ENCODE results near the gene G6PC3.
"Not testable (repeated sequence)": the region's sequence is repeated elsewhere in the genome, so short reads cannot be mapped to it uniquely, and the experiment has no call there.

The G6PC3 gene

GRCh38 chr17:44082256-44082927 lies 11.9 kb downstream of the G6PC3 start:
- no peak for DNase-seq (ENCODE audit: low read depth)

GRCh38 chr17:44083250-44083849 lies 12.8 kb downstream of the G6PC3 start:
- DNase-seq (ENCODE audit: low read depth) = no peak

GRCh38 chr17:44084131-44084538 lies 13.6 kb downstream of the G6PC3 start:
- DNase-seq (ENCODE audit: low read depth) = no peak

- no peak for DNase-seq (ENCODE audit: low read depth)
These were observed 14.4 kb downstream of the G6PC3 start for GRCh38 chr17:44084921-44085320.

GRCh38 chr17:44085908-44086307 lies 15.4 kb downstream of the G6PC3 start:
- DNase-seq (ENCODE audit: low read depth) = no peak

- DNase-seq (ENCODE audit: low read depth) = peak; percentile 58
These were observed 16.1 kb downstream of the G6PC3 start for GRCh38 chr17:44086364-44087311.

GRCh38 chr17:44087319-44087718 lies 16.8 kb downstream of the G6PC3 start:
- no peak for DNase-seq (ENCODE audit: low read depth)

GRCh38 chr17:44088254-44088653 lies 17.7 kb downstream of the G6PC3 start:
- no peak for DNase-seq (ENCODE audit: low read depth)

- DNase-seq (ENCODE audit: low read depth) = no peak
These were observed 20.9 kb downstream of the G6PC3 start for GRCh38 chr17:44091200-44091997.

GRCh38 chr17:44092051-44092450 lies 21.5 kb downstream of the G6PC3 start:
- DNase-seq (ENCODE audit: low read depth) = no peak

- DNase-seq (ENCODE audit: low read depth) = no peak
These were observed 22.8 kb downstream of the G6PC3 start for GRCh38 chr17:44093231-44093900.

- no peak for DNase-seq (ENCODE audit: low read depth)
These were observed 24.3 kb downstream of the G6PC3 start for GRCh38 chr17:44094701-44095387.

GRCh38 chr17:44095388-44095646 lies 24.8 kb downstream of the G6PC3 start:
- no peak for DNase-seq (ENCODE audit: low read depth)

GRCh38 chr17:44095647-44096496 lies 25.3 kb downstream of the G6PC3 start:
- no peak for DNase-seq (ENCODE audit: low read depth)

- no peak for DNase-seq (ENCODE audit: low read depth)
These were observed 26.8 kb downstream of the G6PC3 start for GRCh38 chr17:44097110-44097958.

GRCh38 chr17:44101858-44102257 lies 31.3 kb downstream of the G6PC3 start:
- not testable (repeated sequence) for DNase-seq (ENCODE audit: low read depth)

- no peak for DNase-seq (ENCODE audit: low read depth)
These were observed 32.5 kb downstream of the G6PC3 start for GRCh38 chr17:44102849-44103622.

GRCh38 chr17:44105483-44105882 lies 34.9 kb downstream of the G6PC3 start:
- no peak for DNase-seq (ENCODE audit: low read depth)
